HepG2 (cell line): Measurements from ENCODE around the gene ARID5B.

Experiments
- FOXP1 ChIP-seq, 2 experiments: fragments of 450-650 bp in 1 of 2; IDR thresholded peaks; 2 replicates each; pipeline ENCODE4 v1.6.1; 2017 to 2018; ENCODE audit warnings: antibody characterized with exemption in 1 of 2
- GATAD2A ChIP-seq: IDR thresholded peaks from 2 replicates; pipeline ENCODE4 v1.6.1; 2016
- KDM1A ChIP-seq: IDR thresholded peaks from 2 replicates; pipeline ENCODE4 v1.6.1; 2016; ENCODE audit warnings: missing compliant biosample characterization
- MXI1 ChIP-seq: IDR thresholded peaks from 3 replicates; pipeline ENCODE4 v1.6.1; 2012; ENCODE audit warnings: low read depth, low read length, inconsistent platforms, borderline replicate concordance
- RAD21 ChIP-seq: fragments of 450-650 bp; formaldehyde crosslinking; IDR thresholded peaks from 2 replicates; pipeline ENCODE4 v1.5.0; 2020; ENCODE audit warnings: mild to moderate bottlenecking
- SMC3 ChIP-seq: IDR thresholded peaks from 2 replicates; pipeline ENCODE4 v1.6.1; 2011; ENCODE audit warnings: low read length, improper control_type of control experiment
- ZNF549 ChIP-seq: sonication (generic); formaldehyde crosslinking; IDR thresholded peaks from 2 replicates; pipeline ENCODE4 v1.5.0; 2020; ENCODE audit warnings: missing genetic modification reagents
- TF ChIP-seq, protein P1 (sequence below): sonication (generic); formaldehyde crosslinking; IDR thresholded peaks from 2 replicates; pipeline ENCODE4 v1.4.0; 2020; ENCODE audit warnings: low read depth, missing genetic modification reagents

GRCh38 chr10:61901829-61902444, 438 bp downstream of the ARID5B start:
- TF ChIP-seq KDM1A (no peak), GATAD2A (no peak), ZNF549 (CRISPR knock-in tag) (no peak), MXI1 (no peak), SMC3 (no peak), RAD21 (no peak), FOXP1 (IDR thresholded peaks at IDR 0.05) (no peak), FOXP1 (CRISPR knock-in tag; IDR thresholded peaks at IDR 0.05) (no peak)
- TF ChIP-seq, protein P1, sequence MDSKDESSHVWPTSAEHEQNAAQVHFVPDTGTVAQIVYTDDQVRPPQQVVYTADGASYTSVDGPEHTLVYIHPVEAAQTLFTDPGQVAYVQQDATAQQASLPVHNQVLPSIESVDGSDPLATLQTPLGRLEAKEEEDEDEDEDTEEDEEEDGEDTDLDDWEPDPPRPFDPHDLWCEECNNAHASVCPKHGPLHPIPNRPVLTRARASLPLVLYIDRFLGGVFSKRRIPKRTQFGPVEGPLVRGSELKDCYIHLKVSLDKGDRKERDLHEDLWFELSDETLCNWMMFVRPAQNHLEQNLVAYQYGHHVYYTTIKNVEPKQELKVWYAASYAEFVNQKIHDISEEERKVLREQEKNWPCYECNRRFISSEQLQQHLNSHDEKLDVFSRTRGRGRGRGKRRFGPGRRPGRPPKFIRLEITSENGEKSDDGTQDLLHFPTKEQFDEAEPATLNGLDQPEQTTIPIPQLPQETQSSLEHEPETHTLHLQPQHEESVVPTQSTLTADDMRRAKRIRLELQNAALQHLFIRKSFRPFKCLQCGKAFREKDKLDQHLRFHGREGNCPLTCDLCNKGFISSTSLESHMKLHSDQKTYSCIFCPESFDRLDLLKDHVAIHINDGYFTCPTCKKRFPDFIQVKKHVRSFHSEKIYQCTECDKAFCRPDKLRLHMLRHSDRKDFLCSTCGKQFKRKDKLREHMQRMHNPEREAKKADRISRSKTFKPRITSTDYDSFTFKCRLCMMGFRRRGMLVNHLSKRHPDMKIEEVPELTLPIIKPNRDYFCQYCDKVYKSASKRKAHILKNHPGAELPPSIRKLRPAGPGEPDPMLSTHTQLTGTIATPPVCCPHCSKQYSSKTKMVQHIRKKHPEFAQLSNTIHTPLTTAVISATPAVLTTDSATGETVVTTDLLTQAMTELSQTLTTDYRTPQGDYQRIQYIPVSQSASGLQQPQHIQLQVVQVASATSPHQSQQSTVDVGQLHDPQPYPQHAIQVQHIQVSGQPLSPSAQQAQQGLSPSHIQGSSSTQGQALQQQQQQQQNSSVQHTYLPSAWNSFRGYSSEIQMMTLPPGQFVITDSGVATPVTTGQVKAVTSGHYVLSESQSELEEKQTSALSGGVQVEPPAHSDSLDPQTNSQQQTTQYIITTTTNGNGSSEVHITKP, result no peak
